Mucosa of descending colon (tissue), 3 donors: ENCODE data around the gene ASZ1. TPM values are rescaled to one million over a fixed set of nuclear protein-coding genes. Genes with fewer than 3 reads are reported as not detected.

Experiments used
- ATAC-seq: fragments of 200-7000 bp; cut with Tn5 transposase; one replicate; pipeline ENCODE4 v1.9.1; 2020; ENCODE audit warnings: mild to moderate bottlenecking, moderate library complexity
- DNase-seq, 3 donors: peaks; one replicate each; pipeline ENCODE4 v3.0.0-alpha.2; 2020
- H3K36me3 ChIP-seq: fragments of 200-600 bp; one replicate; pipeline ENCODE4 v1.8.0; 2021; ENCODE audit warnings: low read depth, mild to moderate bottlenecking
- H3K4me1 ChIP-seq: fragments of 200-600 bp; one replicate; pipeline ENCODE4 v1.8.0; 2021; ENCODE audit warnings: low read depth, mild to moderate bottlenecking
- H3K4me3 ChIP-seq: fragments of 200-600 bp; one replicate; pipeline ENCODE4 v1.8.0; 2021; ENCODE audit warnings: mild to moderate bottlenecking
- H3K9me3 ChIP-seq: fragments of 200-600 bp; one replicate; pipeline ENCODE4 v1.8.0; 2021; ENCODE audit warnings: mild to moderate bottlenecking
- intact Hi-C, 2 donors: fragments of 100-400 bp; cut with DNase I in 1 of 2; cut with micrococcal nuclease in 1 of 2; formaldehyde crosslinking; loops; one replicate each; pipeline versions ENCODE4 v1.11.0 to v1.11.1; 2022; cut with DNase I, micrococcal nuclease
- total RNA-seq, 3 donors: library from RNA; stranded (reverse); fragmentation: NEBNext Ultra II Directional in 2 of 3; extraction: Animal tissue kit (Norgen Biotek cat#: 25700) in 2 of 3; gene quantifications; one replicate each; pipeline versions ENCODE4 v1.2.1 to v1.2.4, GENCODE V29; 2021 to 2023
- TF ChIP-seq, protein P1 (sequence below): fragments of 200-600 bp; IDR thresholded peaks from one replicate; pipeline ENCODE4 v1.8.0; 2022; ENCODE audit warnings: antibody characterized with exemption, mild to moderate bottlenecking
- donor health status: DM: no; HTN: no; CAD: no; lungs with moderate emphysema.
- donor health status: DM: no; HTN: no; CAD: no.
- donor health status: DM: no; HTN: yes; CAD: no.

Gene ASZ1
- total RNA-seq, 3 donors from 2014 or later, result not detected

DNA sequence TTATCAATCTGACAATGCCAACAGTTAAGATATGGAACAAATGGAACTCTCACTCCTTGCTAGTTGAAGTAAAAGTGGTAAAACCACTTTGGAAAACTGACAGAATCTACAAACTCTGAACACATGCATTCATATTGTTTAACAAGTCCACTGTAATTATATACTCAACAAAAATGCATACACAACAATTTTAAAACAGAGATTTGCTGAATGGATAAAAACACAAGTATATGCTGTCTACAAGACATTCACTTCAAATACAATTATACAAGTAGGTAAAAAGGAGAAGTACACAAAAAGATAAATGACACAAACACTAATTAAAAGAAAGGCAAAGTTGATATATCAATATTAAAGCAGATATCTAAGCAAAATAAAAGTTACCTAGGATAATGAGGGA, 95.3 kb downstream of the ASZ1 start:
- DNase-seq (no peak), ATAC-seq (no peak)
- H3K36me3 ChIP-seq, result no peaks in the 10 kb centered on the region
- no peaks in the 10 kb centered on the region for H3K4me1 ChIP-seq
- TF ChIP-seq, protein P1, sequence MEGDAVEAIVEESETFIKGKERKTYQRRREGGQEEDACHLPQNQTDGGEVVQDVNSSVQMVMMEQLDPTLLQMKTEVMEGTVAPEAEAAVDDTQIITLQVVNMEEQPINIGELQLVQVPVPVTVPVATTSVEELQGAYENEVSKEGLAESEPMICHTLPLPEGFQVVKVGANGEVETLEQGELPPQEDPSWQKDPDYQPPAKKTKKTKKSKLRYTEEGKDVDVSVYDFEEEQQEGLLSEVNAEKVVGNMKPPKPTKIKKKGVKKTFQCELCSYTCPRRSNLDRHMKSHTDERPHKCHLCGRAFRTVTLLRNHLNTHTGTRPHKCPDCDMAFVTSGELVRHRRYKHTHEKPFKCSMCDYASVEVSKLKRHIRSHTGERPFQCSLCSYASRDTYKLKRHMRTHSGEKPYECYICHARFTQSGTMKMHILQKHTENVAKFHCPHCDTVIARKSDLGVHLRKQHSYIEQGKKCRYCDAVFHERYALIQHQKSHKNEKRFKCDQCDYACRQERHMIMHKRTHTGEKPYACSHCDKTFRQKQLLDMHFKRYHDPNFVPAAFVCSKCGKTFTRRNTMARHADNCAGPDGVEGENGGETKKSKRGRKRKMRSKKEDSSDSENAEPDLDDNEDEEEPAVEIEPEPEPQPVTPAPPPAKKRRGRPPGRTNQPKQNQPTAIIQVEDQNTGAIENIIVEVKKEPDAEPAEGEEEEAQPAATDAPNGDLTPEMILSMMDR, result no peak
- H3K9me3 ChIP-seq, result no peaks in the 10 kb centered on the region
- intact Hi-C loops, result no loop called here
- H3K4me3 ChIP-seq, result no peak overlapping the region

DNA sequence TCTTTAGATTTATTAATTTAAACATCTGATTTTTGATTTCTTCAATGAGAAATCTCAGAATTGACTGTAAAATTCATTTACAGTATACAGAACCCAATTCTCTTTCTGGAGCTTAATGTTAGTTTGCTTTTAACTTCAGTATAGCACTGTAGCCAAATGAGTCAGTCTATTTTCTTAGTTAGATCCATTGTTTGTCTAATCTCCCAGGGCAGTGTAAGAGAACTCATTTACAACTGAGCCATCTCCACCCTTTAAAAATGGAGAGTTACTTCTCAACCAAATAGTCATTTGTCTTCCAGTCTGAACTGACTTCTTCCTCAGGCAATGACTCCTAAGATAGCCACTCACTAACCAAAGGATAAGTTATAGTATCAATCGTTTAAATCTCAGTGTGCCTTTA, 101.5 kb downstream of the ASZ1 start:
- ATAC-seq (no peak), DNase-seq (no peak)
- TF ChIP-seq, protein P1, result no peak
- H3K36me3 ChIP-seq, result no peaks in the 10 kb centered on the region
- intact Hi-C loops, result no loop called here
- no peaks in the 10 kb centered on the region for H3K9me3 ChIP-seq
- no peak overlapping the region for H3K4me3 ChIP-seq
- H3K4me1 ChIP-seq, result peaks cover 2% of the 10 kb centered on the region

DNA sequence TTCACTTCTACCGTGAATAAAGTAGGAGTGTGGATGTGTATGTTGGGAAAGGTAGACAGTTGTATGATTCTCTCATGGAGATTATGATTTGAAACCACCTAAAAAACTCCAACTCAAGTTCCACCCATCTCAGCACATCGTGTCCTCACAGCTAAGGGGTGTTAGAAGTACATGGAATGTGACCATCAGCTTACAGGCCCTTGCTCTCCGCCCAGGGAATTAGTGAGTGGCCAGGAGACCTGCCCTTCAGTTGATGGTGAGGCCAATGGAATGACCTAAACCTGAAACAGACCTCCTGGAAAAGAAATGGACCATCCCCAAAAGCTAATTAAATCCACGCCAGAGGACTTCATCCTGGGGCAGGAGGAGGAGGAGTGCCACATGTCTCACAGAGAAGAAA, 102.3 kb downstream of the ASZ1 start:
- no peaks in the 10 kb centered on the region for H3K9me3 ChIP-seq
- TF ChIP-seq, protein P1, result no peak
- peaks cover 2% of the 10 kb centered on the region for H3K4me1 ChIP-seq
- DNase-seq, result no peak
- no peak for ATAC-seq
- intact Hi-C loops, result no loop called here
- H3K36me3 ChIP-seq, result no peaks in the 10 kb centered on the region
- H3K4me3 ChIP-seq, result no peak overlapping the region

DNA sequence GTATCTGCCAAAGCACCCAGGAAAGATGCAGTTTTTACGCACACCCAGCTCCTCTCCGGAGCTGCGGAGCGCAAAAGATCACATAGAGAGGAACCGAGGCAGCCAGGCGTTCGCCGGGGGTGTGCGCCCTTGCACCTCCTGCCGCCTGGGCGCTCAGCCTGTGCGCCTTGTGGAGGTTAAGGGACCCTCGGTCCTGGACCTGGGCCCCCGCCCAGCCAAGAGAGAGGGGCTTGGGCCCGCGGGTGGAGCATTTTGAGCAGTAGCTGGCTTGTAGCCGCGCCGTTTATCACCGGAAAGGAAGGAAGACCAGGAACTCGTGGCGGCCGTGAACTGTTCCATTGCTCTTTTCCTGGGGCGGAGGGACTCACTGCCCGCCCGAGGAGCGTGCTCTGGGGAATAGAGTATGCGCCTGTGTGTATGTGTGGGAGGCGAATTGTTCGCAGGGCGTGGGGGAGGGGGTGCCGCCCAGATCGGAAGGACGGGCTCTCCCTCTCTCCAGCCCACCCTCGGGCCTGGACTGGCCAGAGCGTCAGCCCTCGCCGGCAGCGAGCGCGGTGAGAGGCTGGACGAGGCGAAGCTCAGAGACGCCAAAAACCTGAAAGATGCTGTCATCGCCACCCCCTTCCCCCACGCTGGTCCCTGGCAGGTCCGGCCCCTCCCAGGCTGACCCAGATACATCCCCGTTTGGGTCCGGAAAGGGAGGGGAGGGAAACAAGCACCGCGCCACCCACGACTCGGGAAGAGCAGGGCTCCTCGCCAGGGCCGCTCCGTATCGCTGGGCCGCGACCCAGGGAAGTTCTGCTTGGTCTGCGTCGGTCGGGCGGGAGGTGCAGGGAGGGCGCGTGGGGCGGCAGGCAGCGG, 103.2 kb downstream of the ASZ1 start:
- DNase-seq, result peak in 1 of 3 donors; percentile 48
- H3K4me3 ChIP-seq, result no peak overlapping the region
- peaks cover 2% of the 10 kb centered on the region for H3K4me1 ChIP-seq
- TF ChIP-seq, protein P1, result no peak
- H3K36me3 ChIP-seq, result no peaks in the 10 kb centered on the region
- intact Hi-C loops, result no loop called here
- no peaks in the 10 kb centered on the region for H3K9me3 ChIP-seq
- ATAC-seq, result peak; percentile 43

DNA sequence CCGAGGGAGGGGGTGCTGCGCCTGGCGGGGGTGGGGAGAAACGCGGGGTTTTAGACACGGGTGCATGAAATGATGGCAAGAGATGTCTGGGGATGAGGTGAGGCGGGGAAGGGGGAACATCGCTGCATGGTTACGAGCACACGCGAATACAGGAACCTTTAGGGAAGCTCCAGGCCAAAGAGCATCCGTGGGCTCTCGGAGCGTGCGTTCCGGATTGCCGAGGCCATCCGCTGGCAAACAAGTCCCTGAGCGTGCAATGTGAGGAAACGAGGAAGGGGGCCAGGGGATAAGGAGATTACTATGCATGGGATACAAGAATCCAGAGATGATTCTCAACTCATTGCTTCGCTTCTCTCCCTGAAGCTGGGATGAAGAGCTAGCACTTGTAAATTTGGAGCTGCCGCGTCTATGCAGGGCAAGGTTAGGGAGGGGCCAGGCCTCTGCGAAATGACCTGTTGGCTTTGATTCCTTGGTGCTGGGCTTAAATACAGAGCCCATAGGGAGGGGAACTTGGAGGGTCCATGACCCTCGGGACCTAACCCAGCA, 103.9 kb downstream of the ASZ1 start:
- no peak for ATAC-seq
- intact Hi-C loops, result no loop called here

More for the DNA sequence above, 103.9 kb downstream of the ASZ1 start:
- TF ChIP-seq, protein P1, result no peak
- no peaks in the 10 kb centered on the region for H3K36me3 ChIP-seq
- no peak for DNase-seq
- no peaks in the 10 kb centered on the region for H3K9me3 ChIP-seq
- H3K4me3 ChIP-seq, result no peak overlapping the region
- peaks cover 2% of the 10 kb centered on the region for H3K4me1 ChIP-seq
